Retina (tissue), 1 donor: ENCODE data around the gene PTP4A2.

Experiments
- DNase-seq: peaks from one replicate; pipeline ENCODE4 v3.0.0-alpha.2; 2016

Gene PTP4A2

GRCh38 chr1:31857863-31858262, 80.3 kb downstream of the PTP4A2 start:
- DNase-seq = no peak
